ENCODE measurements around the gene DISP3.

DNA sequence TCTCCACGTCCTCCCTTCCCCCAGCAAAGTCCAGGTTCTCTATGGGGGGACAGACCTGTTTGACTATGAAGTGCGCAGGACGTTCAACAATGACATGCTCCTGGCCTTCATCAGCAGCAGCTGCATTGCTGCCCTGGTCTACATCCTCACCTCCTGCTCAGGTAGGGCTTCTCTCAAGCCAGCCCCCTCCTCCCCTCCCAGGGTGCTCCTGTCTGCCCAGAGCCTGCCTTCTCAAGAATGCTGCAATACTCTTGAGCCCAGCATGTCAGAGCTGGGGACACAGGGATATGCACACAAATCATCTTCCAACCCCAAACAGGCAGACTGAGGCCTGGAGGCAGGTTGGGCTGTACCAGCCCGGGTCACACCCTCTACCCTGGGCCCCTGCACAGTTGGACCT is 35.4 kb downstream of the DISP3 start:
- TF ChIP-seq SNRNP70 (optimal IDR thresholded peaks at IDR 0.05; ENCODE audit: low read depth, low read length) (no peak), ZNF778 (CRISPR knock-in tag; IDR thresholded peaks at IDR 0.05) (no peak)
- TF ChIP-seq, protein P1, sequence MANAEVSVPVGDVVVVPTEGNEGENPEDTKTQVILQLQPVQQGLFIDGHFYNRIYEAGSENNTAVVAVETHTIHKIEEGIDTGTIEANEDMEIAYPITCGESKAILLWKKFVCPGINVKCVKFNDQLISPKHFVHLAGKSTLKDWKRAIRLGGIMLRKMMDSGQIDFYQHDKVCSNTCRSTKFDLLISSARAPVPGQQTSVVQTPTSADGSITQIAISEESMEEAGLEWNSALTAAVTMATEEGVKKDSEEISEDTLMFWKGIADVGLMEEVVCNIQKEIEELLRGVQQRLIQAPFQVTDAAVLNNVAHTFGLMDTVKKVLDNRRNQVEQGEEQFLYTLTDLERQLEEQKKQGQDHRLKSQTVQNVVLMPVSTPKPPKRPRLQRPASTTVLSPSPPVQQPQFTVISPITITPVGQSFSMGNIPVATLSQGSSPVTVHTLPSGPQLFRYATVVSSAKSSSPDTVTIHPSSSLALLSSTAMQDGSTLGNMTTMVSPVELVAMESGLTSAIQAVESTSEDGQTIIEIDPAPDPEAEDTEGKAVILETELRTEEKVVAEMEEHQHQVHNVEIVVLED (CRISPR knock-in tag; IDR thresholded peaks at IDR 0.05) = no peak
